Activated CD4-positive, alpha-beta T cell treated with anti-CD3 and anti-CD28 coated beads for 36 hours (primary cell): ENCODE measurements around the gene EDA. TPM values are rescaled to one million over a fixed set of nuclear protein-coding genes. Genes with fewer than 3 reads are reported as not detected.
"Not testable (repeated sequence)": the region's sequence is repeated elsewhere in the genome, so short reads cannot be mapped to it uniquely, and the experiment has no call there.

Experiments used
- ATAC-seq: fragments of 200-7000 bp; cut with Tn5 transposase; one replicate; pipeline ENCODE4 v1.10.0; 2021; ENCODE audit warnings: mild to moderate bottlenecking, moderate library complexity
- CTCF ChIA-PET: fragments of 350-600 bp; sonication (Branson Sonifier 250); formaldehyde crosslinking; loops from one replicate; lab custom pipeline; 2021; ENCODE audit warnings: antibody characterized with exemption; lab: Charles Lee
- POLR2A ChIA-PET: fragments of 350-600 bp; sonication (Branson Sonifier 250); formaldehyde crosslinking; loops from one replicate; lab custom pipeline; 2021; ENCODE audit warnings: antibody characterized with exemption, inconsistent platforms; lab: Charles Lee
- DNase-seq: peaks from one replicate; pipeline ENCODE4 v3.0.0-alpha.2; 2020
- H3K27ac Mint-ChIP-seq: one replicate; pipeline ENCODE4 v1.8.0; 2021; ENCODE audit warnings: mixed read lengths
- H3K27me3 Mint-ChIP-seq: one replicate; pipeline ENCODE4 v1.8.0; 2021; ENCODE audit warnings: mixed read lengths
- H3K36me3 Mint-ChIP-seq: one replicate; pipeline ENCODE4 v1.8.0; 2021; ENCODE audit warnings: low read depth, mixed read lengths
- H3K4me1 Mint-ChIP-seq: one replicate; pipeline ENCODE4 v1.8.0; 2021; ENCODE audit warnings: mixed read lengths
- H3K4me3 Mint-ChIP-seq: one replicate; pipeline ENCODE4 v1.8.0; 2021; ENCODE audit warnings: mild to moderate bottlenecking, moderate library complexity, mixed read lengths
- H3K9me3 Mint-ChIP-seq: one replicate; pipeline ENCODE4 v1.8.0; 2021; ENCODE audit warnings: low read depth, mixed read lengths
- intact Hi-C, 2 experiments: fragments of 100-400 bp; cut with DNase I in 1 of 2; cut with micrococcal nuclease in 1 of 2; formaldehyde crosslinking; loops; one replicate each; pipeline versions ENCODE4 v1.14.2 to v1.15.1; 2022 to 2024; cut with DNase I, micrococcal nuclease
- total RNA-seq, 2 experiments: library from RNA; stranded (reverse); gene quantifications; one replicate each; pipeline ENCODE4 v1.2.3, GENCODE V29; 2021

EDA gene
- total RNA-seq, 2 experiments from 2014 or later, result 0.73 to 1.1 TPM

DNA sequence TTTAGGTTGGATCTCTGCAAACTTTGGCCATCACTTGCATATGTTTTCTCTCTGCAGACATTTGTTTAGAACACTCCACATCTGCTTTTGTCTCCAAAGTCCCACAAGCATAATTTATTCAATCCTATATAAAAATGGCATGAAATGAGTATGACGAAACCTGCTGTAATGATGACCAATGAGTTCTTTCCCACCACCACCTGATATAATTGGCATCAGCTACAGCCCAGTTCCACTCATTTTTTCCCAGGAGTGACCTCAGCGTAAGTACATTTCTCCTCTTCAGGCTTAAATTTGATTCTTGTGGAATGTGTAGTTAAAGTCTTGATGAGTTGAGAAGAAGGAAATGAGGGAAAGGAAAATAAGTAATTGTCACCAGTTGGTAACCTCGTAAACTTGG lies 228.7 kb downstream of the EDA start:
- no peaks in the 10 kb centered on the region for H3K4me1 Mint-ChIP-seq
- H3K36me3 Mint-ChIP-seq, result no peaks in the 10 kb centered on the region
- intact Hi-C loops, result no loop called here
- H3K9me3 Mint-ChIP-seq, result no peaks in the 10 kb centered on the region
- H3K4me3 Mint-ChIP-seq, result no peak overlapping the region
- H3K27me3 Mint-ChIP-seq, result no peaks in the 10 kb centered on the region
- ATAC-seq (no peak), DNase-seq (no peak)
- CTCF ChIA-PET, result no interaction called here
- H3K27ac Mint-ChIP-seq, result no peak overlapping the region
- POLR2A ChIA-PET, result no interaction called here

DNA sequence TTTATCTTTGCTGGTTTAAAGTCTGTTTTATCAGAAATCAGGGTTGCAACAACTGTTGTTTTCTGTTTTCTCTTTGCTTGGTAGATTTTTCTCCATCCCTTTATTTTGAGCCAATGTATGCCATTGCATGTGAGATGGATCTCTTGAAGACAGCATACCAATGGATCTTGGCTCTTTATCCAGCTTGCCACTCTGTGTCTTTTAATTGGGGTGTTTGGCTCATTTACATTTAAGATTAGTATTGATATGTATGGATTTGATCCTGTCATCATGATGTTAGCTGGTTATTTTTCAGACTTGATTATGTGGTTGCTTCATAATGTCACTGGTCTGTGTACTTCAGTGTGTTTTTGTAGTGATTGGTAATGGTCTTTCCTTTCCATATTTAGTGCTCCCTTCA lies 244.1 kb downstream of the EDA start:
- H3K4me3 Mint-ChIP-seq, CTCF ChIA-PET, H3K4me1 Mint-ChIP-seq, H3K27ac Mint-ChIP-seq, H3K36me3 Mint-ChIP-seq, POLR2A ChIA-PET, H3K9me3 Mint-ChIP-seq, ATAC-seq, intact Hi-C loops, DNase-seq, H3K27me3 Mint-ChIP-seq: not testable (repeated sequence)

DNA sequence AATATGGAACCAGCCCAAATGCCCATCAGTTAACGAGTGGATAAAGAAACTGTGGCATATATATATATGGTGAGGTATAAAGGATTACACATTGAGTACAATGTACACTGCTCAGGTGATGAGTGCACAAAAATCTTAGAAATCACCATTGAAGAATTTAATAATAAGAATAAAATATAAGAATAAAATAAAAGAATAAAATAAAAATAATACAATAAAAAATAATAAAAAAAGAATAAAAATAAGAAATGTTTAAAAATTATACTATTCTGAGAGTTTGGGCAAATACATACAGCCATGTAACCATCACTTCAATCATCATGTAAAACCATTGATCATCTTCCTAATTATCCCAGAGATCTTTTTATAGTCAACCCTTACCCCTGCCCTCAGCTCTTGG lies 260.3 kb downstream of the EDA start:
- no peak overlapping the region for H3K4me3 Mint-ChIP-seq
- H3K9me3 Mint-ChIP-seq, result peaks cover 2% of the 10 kb centered on the region
- POLR2A ChIA-PET, result no interaction called here
- no peaks in the 10 kb centered on the region for H3K36me3 Mint-ChIP-seq
- H3K4me1 Mint-ChIP-seq, result no peaks in the 10 kb centered on the region
- H3K27me3 Mint-ChIP-seq, result no peaks in the 10 kb centered on the region
- intact Hi-C loops, result no loop called here
- no peak for DNase-seq
- H3K27ac Mint-ChIP-seq, result no peak overlapping the region
- ATAC-seq, result no peak
- CTCF ChIA-PET, result no interaction called here

DNA sequence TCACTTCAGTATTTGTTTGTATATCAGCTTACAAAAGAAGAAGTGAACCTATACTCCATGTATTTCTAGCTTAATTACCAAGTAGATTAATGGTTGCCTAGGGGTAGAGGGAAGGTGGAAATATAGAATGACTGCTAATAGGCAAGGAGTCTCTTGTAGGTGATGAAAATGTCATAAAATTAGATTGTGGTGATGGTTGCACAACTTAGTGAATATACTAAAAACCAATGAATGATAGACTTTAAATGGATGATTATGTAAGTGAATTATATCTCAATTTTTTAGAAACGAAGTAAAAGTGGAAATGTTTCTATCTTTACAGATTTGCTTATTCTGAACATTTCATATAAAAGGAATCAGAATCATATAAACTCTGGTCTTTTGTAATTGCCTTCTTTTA lies 268.3 kb downstream of the EDA start:
- no peak for DNase-seq
- CTCF ChIA-PET, result no interaction called here
- no peak for ATAC-seq
- H3K27ac Mint-ChIP-seq, result no peak overlapping the region
- H3K36me3 Mint-ChIP-seq, result no peaks in the 10 kb centered on the region
- no peak overlapping the region for H3K4me3 Mint-ChIP-seq
- no peaks in the 10 kb centered on the region for H3K4me1 Mint-ChIP-seq
- POLR2A ChIA-PET, result no interaction called here
- H3K27me3 Mint-ChIP-seq, result no peaks in the 10 kb centered on the region
- H3K9me3 Mint-ChIP-seq, result peaks cover 7% of the 10 kb centered on the region
- intact Hi-C loops, result no loop called here

DNA sequence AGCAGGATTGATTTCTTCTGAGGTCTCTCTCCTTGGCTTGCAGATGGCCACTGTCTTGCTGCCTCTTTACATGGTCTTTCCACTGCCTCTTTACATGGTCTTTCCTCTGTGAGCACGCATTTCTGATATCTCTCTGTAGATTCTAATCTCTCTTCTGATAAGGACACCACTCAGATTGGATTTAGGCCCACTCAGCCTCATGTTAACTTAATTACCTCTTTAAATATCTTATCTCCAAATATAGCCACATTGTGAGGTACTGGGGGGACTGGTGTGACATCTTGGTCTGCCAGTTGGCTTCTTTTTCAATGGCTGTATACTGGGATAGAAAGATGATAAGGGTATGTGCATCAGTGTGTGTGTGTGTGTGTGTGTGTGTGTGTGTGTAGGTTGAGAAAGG lies 280.1 kb downstream of the EDA start:
- H3K9me3 Mint-ChIP-seq, result no peaks in the 10 kb centered on the region
- DNase-seq (no peak), ATAC-seq (no peak)
- no peak overlapping the region for H3K27ac Mint-ChIP-seq
- POLR2A ChIA-PET, result no interaction called here
- no peak overlapping the region for H3K4me3 Mint-ChIP-seq
- H3K4me1 Mint-ChIP-seq, result no peaks in the 10 kb centered on the region
- CTCF ChIA-PET, result no interaction called here
- intact Hi-C loops, result no loop called here
- H3K36me3 Mint-ChIP-seq, result no peaks in the 10 kb centered on the region
- H3K27me3 Mint-ChIP-seq, result no peaks in the 10 kb centered on the region

DNA sequence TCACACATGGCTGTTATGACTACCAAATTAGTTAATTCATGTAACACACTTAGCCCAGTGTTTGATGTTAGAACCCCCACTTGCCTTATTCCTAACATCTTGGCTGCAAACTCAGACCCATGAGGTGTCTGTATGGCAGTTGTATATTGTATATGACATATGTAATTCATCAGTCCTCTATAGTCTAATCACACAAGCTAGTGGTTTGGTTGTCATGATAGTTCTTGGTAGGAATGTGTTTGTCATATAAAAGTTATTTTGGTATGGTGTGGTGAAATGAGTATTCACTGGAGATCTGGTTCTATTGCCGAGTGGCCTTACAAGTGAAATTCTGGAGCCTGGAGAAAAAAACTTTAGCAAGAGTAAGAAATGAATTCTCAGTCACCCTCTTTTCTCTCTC lies 284.6 kb downstream of the EDA start:
- CTCF ChIA-PET, result no interaction called here
- ATAC-seq (no peak), DNase-seq (no peak)
- intact Hi-C loops, result no loop called here
- Mint-ChIP-seq H3K9me3 (no peaks in the 10 kb centered on the region), H3K36me3 (no peaks in the 10 kb centered on the region), H3K4me3 (no peak overlapping the region), H3K27ac (no peak overlapping the region), H3K4me1 (no peaks in the 10 kb centered on the region), H3K27me3 (no peaks in the 10 kb centered on the region)
- POLR2A ChIA-PET, result no interaction called here

DNA sequence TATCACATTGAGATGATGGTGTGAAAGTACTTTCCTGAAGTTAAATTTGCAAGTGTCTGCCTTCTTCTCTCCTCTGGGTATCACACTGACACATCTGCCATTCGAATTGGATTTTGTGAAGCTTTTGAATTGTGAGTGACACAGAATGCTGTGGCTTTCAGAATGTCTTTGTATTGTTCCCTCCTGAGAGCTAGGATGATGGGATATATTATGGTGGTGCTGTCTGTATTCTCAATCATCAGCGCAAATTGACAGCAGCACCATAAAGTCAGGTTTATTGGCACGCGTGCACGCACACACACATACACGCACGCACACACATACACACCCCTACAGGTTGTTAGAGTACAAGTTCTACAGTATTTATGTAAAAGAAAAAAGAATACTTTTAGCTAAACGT lies 290.5 kb downstream of the EDA start:
- no peak overlapping the region for H3K4me3 Mint-ChIP-seq
- no peaks in the 10 kb centered on the region for H3K36me3 Mint-ChIP-seq
- H3K27ac Mint-ChIP-seq, result no peak overlapping the region
- ChIA-PET POLR2A (no interaction called here), CTCF (no interaction called here)
- ATAC-seq (no peak), DNase-seq (no peak)
- H3K27me3 Mint-ChIP-seq, result no peaks in the 10 kb centered on the region
- H3K9me3 Mint-ChIP-seq, result no peaks in the 10 kb centered on the region
- H3K4me1 Mint-ChIP-seq, result no peaks in the 10 kb centered on the region
- intact Hi-C loops, result no loop called here

DNA sequence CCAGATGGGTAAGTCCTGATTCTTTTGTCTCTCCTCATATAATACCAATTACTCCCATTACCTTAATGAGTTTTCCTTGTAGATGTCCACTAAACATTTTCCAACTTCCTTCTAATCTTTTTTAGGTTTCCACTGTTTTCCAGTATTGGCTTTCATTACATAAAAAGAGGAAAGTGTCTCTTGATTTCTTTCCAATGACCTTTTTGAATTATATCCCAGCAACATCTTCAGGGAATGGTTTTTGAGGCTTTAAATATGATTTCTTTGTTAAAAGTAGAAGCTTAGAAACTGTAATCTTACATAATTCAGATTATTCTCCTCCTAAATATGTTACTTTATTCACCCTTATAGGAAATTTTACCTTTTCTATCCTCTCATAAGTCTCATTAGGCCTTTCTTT lies 298.9 kb downstream of the EDA start:
- Mint-ChIP-seq H3K4me3 (no peak overlapping the region), H3K4me1 (no peaks in the 10 kb centered on the region), H3K9me3 (peaks cover 2% of the 10 kb centered on the region), H3K36me3 (no peaks in the 10 kb centered on the region), H3K27ac (no peak overlapping the region), H3K27me3 (no peaks in the 10 kb centered on the region)
- ATAC-seq (no peak), DNase-seq (no peak)
- intact Hi-C loops, result no loop called here
- CTCF ChIA-PET, result interaction anchor here (0.6 kb wide), 1 partner anchor 390 kb away, joined by 3 read pairs; no protein-coding TSS in a partner anchor
- POLR2A ChIA-PET, result no interaction called here

DNA sequence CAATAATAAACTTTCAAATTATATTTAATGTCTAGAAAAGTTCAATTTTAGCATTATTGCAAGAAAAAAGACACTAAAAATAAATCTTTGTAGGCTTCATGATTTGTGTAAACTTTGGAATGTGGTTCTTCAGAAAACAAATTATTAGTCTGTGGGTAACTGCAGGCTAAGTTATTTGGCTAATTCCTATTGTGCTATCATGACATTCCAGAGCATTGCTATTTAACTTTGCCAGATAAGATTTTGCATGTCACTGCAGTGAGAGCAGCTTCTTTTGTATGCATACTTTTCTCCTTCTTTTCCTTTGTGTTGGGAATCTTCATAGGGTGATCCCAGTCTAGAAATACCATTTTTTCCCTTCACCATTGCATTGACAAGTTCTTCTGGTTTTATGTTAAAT lies 303.8 kb downstream of the EDA start:
- intact Hi-C loops, result no loop called here
- CTCF ChIA-PET, result no interaction called here
- Mint-ChIP-seq H3K36me3 (no peaks in the 10 kb centered on the region), H3K27ac (no peak overlapping the region), H3K9me3 (peaks cover 1% of the 10 kb centered on the region), H3K4me1 (no peaks in the 10 kb centered on the region), H3K27me3 (no peaks in the 10 kb centered on the region), H3K4me3 (no peak overlapping the region)
- DNase-seq (no peak), ATAC-seq (no peak)
- POLR2A ChIA-PET, result no interaction called here

DNA sequence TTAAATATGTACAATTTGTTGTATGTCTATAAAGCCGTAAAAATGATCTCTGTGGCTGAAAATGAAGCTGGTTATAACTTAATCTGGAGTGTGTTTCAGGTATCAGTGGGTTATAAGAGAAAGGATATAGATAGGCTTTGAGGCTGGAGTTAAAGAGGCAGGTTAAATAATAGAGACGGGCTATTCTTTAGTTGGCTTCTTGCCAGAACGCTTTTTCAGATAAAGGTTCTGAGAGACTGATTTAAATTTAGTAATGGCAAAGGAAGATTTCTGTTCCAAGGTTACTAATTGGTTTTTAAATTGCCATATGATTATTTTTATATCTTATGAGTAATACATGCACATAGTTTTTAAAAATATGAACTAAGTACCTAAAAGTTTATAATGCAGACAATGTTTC lies 316.4 kb downstream of the EDA start:
- H3K9me3 Mint-ChIP-seq, result no peaks in the 10 kb centered on the region
- H3K27me3 Mint-ChIP-seq, result no peaks in the 10 kb centered on the region
- no peaks in the 10 kb centered on the region for H3K4me1 Mint-ChIP-seq
- intact Hi-C loops, result no loop called here
- ChIA-PET CTCF (no interaction called here), POLR2A (no interaction called here)
- H3K36me3 Mint-ChIP-seq, result no peaks in the 10 kb centered on the region
- no peak for ATAC-seq
- H3K27ac Mint-ChIP-seq, result no peak overlapping the region
- H3K4me3 Mint-ChIP-seq, result no peak overlapping the region
- no peak for DNase-seq

DNA sequence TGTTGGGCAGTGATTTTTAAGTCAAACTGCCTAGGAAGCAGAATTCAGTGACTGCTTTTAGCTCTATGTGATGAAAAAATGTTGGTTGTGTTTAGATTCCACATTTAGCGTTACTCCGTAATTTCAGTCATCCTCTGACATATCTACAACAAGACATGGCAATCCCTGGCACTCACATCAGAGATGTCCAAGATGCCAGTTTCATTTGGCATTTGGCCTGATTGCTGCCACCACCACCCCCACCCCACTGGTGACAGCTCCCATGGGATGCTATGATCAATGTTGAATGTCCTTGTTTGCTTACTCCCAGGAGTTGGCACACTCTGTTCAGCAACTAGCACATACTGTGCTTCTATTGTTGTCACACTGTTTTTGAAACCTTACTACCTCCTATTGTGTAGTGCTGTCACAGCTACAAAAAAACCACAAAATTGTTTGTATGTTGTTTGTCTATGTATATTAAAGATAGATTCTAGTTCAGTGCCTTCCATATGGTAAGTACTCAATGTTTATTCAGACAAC lies 332.4 kb downstream of the EDA start:
- Mint-ChIP-seq H3K9me3 (no peaks in the 10 kb centered on the region), H3K27ac (no peak overlapping the region), H3K36me3 (no peaks in the 10 kb centered on the region), H3K27me3 (peaks cover 2% of the 10 kb centered on the region), H3K4me3 (no peak overlapping the region), H3K4me1 (no peaks in the 10 kb centered on the region)
- CTCF ChIA-PET, result no interaction called here
- intact Hi-C loops, result no loop called here
- POLR2A ChIA-PET, result no interaction called here
- no peak for DNase-seq
- no peak for ATAC-seq

DNA sequence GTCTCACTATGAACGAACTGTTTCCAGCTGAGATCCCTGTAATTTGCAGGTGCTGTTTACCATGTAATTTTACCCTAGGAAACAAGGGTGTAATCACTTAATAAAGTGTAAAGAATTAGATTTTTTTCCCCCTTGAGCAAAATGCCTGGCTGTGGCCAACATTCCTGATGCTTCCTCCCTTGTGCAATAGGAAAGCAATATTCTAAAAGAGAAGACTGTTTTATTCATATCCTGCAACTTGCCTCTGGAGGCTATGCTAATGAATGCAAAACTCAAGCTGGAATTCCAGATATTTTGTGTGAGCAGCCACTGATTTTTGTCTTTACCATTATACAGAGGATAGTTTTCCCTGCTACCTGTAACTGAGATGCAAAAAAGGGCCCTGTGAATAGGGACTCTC lies 335.8 kb downstream of the EDA start:
- no peaks in the 10 kb centered on the region for H3K27me3 Mint-ChIP-seq
- no peaks in the 10 kb centered on the region for H3K4me1 Mint-ChIP-seq
- ATAC-seq, result no peak
- no peaks in the 10 kb centered on the region for H3K9me3 Mint-ChIP-seq
- intact Hi-C loops, result no loop called here
- no peak for DNase-seq
- no peak overlapping the region for H3K27ac Mint-ChIP-seq
- ChIA-PET CTCF (no interaction called here), POLR2A (no interaction called here)
- H3K4me3 Mint-ChIP-seq, result no peak overlapping the region
- H3K36me3 Mint-ChIP-seq, result no peaks in the 10 kb centered on the region

DNA sequence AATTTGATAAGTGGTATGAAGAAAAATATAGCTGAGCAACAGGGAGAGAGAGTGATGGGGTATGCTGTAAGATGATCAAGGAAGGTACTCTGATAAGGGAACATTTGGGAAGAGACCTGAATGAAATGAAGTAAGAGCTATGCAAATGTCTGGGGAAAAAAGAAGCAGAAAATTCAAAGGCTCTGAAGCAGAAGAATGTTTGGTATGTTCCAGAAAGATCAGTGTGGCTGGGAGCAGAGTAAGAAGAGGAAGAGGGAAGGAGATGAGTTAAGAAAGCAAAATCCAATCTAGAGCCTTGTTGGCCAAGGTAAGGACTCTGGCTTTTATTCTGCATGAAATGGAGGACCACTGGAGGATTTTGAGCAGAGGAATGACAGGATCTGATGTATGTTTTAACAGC lies 343.8 kb downstream of the EDA start:
- no peaks in the 10 kb centered on the region for H3K9me3 Mint-ChIP-seq

More for the DNA sequence above, 343.8 kb downstream of the EDA start:
- POLR2A ChIA-PET, result no interaction called here
- DNase-seq (no peak), ATAC-seq (no peak)
- CTCF ChIA-PET, result interaction anchor here (0.5 kb wide), 1 partner anchor 456 kb away, joined by 3 read pairs; no protein-coding TSS in a partner anchor
- Mint-ChIP-seq H3K27me3 (no peaks in the 10 kb centered on the region), H3K4me3 (no peak overlapping the region), H3K27ac (no peak overlapping the region), H3K4me1 (peaks cover 5% of the 10 kb centered on the region), H3K36me3 (no peaks in the 10 kb centered on the region)
- intact Hi-C loops, result no loop called here
